ENCODE measurements around the gene EPHA2. TPM values are rescaled to one million over a fixed set of nuclear protein-coding genes. Genes with fewer than 3 reads are reported as not detected.

The EPHA2 gene
- total and polyA plus RNA-seq, 2 donors (not counting 3 experiments of a cell fraction or from before 2014, with no cell fraction given) = 141 to 147 TPM

DNA sequence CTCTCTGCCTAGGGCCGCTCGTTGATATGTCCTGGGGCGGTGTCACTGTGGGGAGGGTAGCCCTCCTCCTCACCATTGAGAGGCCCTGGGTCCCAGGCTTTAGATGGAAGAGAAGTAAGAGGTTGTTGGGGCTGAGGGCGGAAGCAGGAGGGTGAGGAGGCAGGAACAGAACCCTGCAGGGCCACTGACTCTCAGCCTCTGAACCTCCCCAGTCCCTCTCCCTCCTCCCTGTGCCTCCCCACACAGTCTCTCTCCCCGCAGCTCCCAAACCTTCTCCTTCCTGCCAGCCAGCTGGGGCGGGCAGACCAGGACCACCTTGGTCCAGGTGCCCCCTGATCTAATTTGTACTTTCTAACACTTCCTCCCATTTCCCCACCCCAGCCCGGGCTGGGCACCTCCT lies 68.1 kb downstream of the EPHA2 start:
- Histone ChIP-seq H3K79me2 (ENCODE audit: control insufficient read depth, insufficient read depth, low read length) (no peaks in the 10 kb centered on the region), H3K9ac (replicated peaks; ENCODE audit: extremely low read depth, insufficient read depth, low read length) (no peak overlapping the region), H3K9me1 (replicated peaks; ENCODE audit: control insufficient read depth, extremely low read depth, insufficient read depth, low read length) (no peaks in the 10 kb centered on the region), H4K20me1 (replicated peaks; ENCODE audit: control insufficient read depth, extremely low read depth, insufficient read depth, low read length) (no peaks in the 10 kb centered on the region), H3K36me3 (ENCODE audit: control insufficient read depth in 2 of 2, extremely low read depth in 1 of 2, insufficient read depth in 2 of 2, low read length in 2 of 2) (no peaks in the 10 kb centered on the region), H3K9me3 (replicated peaks; ENCODE audit: control insufficient read depth, insufficient read depth, low read length) (no peaks in the 10 kb centered on the region), H3K4me1 (ENCODE audit: control insufficient read depth, extremely low read depth, insufficient read depth, low read length) (no peaks in the 10 kb centered on the region), H3K27ac (ENCODE audit: insufficient read depth, low read depth, low read length) (no peak overlapping the region), H3K4me3 (replicated peaks in 1 of 3; ENCODE audit: insufficient read depth in 1 of 3, low read depth in 1 of 3, low read length in 3 of 3) (no peak overlapping the region), H3K27me3 (ENCODE audit: control insufficient read depth in 2 of 2, insufficient read depth in 2 of 2, low read length in 2 of 2) (no peaks in the 10 kb centered on the region), H2AFZ (ENCODE audit: low read depth, low read length) (no peak overlapping the region), H3K4me2 (ENCODE audit: insufficient read depth, low read length) (no peak overlapping the region)
- CTCF ChIA-PET = interaction anchor here (1.1 kb wide), 1 partner anchor 19 kb away, joined by 3 read pairs; no protein-coding TSS in a partner anchor
- DNase-seq (ENCODE audit: low read depth, low spot score) (no peak), FAIRE-seq (no peak)
- no TSS peak for BruUV-seq (replicated peaks)
- TF ChIP-seq GATA2 (IDR thresholded peaks at IDR 0.05; ENCODE audit: insufficient read depth, insufficient read length, low read depth, low read length) = no peak
- TF ChIP-seq, protein P1, sequence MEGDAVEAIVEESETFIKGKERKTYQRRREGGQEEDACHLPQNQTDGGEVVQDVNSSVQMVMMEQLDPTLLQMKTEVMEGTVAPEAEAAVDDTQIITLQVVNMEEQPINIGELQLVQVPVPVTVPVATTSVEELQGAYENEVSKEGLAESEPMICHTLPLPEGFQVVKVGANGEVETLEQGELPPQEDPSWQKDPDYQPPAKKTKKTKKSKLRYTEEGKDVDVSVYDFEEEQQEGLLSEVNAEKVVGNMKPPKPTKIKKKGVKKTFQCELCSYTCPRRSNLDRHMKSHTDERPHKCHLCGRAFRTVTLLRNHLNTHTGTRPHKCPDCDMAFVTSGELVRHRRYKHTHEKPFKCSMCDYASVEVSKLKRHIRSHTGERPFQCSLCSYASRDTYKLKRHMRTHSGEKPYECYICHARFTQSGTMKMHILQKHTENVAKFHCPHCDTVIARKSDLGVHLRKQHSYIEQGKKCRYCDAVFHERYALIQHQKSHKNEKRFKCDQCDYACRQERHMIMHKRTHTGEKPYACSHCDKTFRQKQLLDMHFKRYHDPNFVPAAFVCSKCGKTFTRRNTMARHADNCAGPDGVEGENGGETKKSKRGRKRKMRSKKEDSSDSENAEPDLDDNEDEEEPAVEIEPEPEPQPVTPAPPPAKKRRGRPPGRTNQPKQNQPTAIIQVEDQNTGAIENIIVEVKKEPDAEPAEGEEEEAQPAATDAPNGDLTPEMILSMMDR (IDR thresholded peaks at IDR 0.05; ENCODE audit: extremely low read depth in 1 of 2, insufficient read depth in 1 of 2, low read depth in 1 of 2, low read length in 2 of 2) = no peak
- TF ChIP-seq EZH2 (IDR thresholded peaks at IDR 0.05; ENCODE audit: borderline replicate concordance, low read depth, low read length, severe bottlenecking) = no peak
- no peak for TF ChIP-seq MAX (IDR thresholded peaks at IDR 0.05; ENCODE audit: insufficient read depth, insufficient read length)
- dilution Hi-C loops (cut with MboI; ENCODE audit: extremely low pct_ligation_motif_present, low sequenced_read_pairs) (no loop called here), intact Hi-C loops (cut with micrococcal nuclease) (loop anchor here (5.0 kb wide), 1 partner anchor 35 kb away; no protein-coding TSS in a partner anchor)
- POLR2A ChIA-PET = no interaction called here

- Histone ChIP-seq H3K9me3 (replicated peaks; ENCODE audit: control insufficient read depth, insufficient read depth, low read length) (no peaks in the 10 kb centered on the region), H2AFZ (ENCODE audit: low read depth, low read length) (peak overlapping the region; percentile 85), H3K36me3 (ENCODE audit: control insufficient read depth in 2 of 2, extremely low read depth in 1 of 2, insufficient read depth in 2 of 2, low read length in 2 of 2) (no peaks in the 10 kb centered on the region), H3K4me1 (ENCODE audit: control insufficient read depth, extremely low read depth, insufficient read depth, low read length) (no peaks in the 10 kb centered on the region), H4K20me1 (replicated peaks; ENCODE audit: control insufficient read depth, extremely low read depth, insufficient read depth, low read length) (no peaks in the 10 kb centered on the region), H3K4me2 (ENCODE audit: insufficient read depth, low read length) (no peak overlapping the region), H3K27me3 (ENCODE audit: control insufficient read depth in 2 of 2, insufficient read depth in 2 of 2, low read length in 2 of 2) (no peaks in the 10 kb centered on the region), H3K27ac (ENCODE audit: insufficient read depth, low read depth, low read length) (no peak overlapping the region), H3K9ac (replicated peaks; ENCODE audit: extremely low read depth, insufficient read depth, low read length) (no peak overlapping the region), H3K79me2 (ENCODE audit: control insufficient read depth, insufficient read depth, low read length) (no peaks in the 10 kb centered on the region), H3K4me3 (replicated peaks in 1 of 3; ENCODE audit: insufficient read depth in 1 of 3, low read depth in 1 of 3, low read length in 3 of 3) (no peak overlapping the region), H3K9me1 (replicated peaks; ENCODE audit: control insufficient read depth, extremely low read depth, insufficient read depth, low read length) (no peaks in the 10 kb centered on the region)
- FAIRE-seq (peak; percentile 49), DNase-seq (ENCODE audit: low read depth, low spot score) (no peak)
- no TSS peak for BruUV-seq (replicated peaks)
- intact Hi-C loops (cut with micrococcal nuclease) (loop anchor here (5.0 kb wide), 1 partner anchor 37 kb away; no protein-coding TSS in a partner anchor), dilution Hi-C loops (cut with MboI; ENCODE audit: extremely low pct_ligation_motif_present, low sequenced_read_pairs) (no loop called here)
- no peak for TF ChIP-seq MAX (IDR thresholded peaks at IDR 0.05; ENCODE audit: insufficient read depth, insufficient read length)
- TF ChIP-seq POLR2AphosphoS5 (IDR thresholded peaks at IDR 0.05; ENCODE audit: insufficient read depth, low read depth, low read length) = no peak
- TF ChIP-seq EZH2 (IDR thresholded peaks at IDR 0.05; ENCODE audit: borderline replicate concordance, low read depth, low read length, severe bottlenecking) = no peak
- TF ChIP-seq POLR2A (IDR thresholded peaks at IDR 0.05; ENCODE audit: low read depth, low read length) = no peak
- no peak for TF ChIP-seq GATA2 (IDR thresholded peaks at IDR 0.05; ENCODE audit: insufficient read depth, insufficient read length, low read depth, low read length)
- no peak for TF ChIP-seq JUN (IDR thresholded peaks at IDR 0.05; ENCODE audit: borderline replicate concordance, insufficient read depth, insufficient read length, low read depth)
- TF ChIP-seq, protein P1 (IDR thresholded peaks at IDR 0.05; ENCODE audit: extremely low read depth in 1 of 2, insufficient read depth in 1 of 2, low read depth in 1 of 2, low read length in 2 of 2) = no peak
- no peak for TF ChIP-seq FOS (IDR thresholded peaks at IDR 0.05; ENCODE audit: borderline replicate concordance, insufficient read depth, low read length)
- no peak for TF ChIP-seq MYC (IDR thresholded peaks at IDR 0.05; ENCODE audit: low read depth, low read length)
- POLR2A ChIA-PET = no interaction called here
- CTCF ChIA-PET = no interaction called here
Observed at GRCh38 chr1:16085522-16085921, 70.3 kb downstream of the EPHA2 start.

Data from endothelial cell of umbilical vein (primary cell).